GM12892 (cell line): Measurements from ENCODE around the gene SNX10.

Experiments used
- DNase-seq: peaks from one replicate; pipeline ENCODE4 v3.0.0; 2011; ENCODE audit not compliant: insufficient read length
- FAIRE-seq: peaks from 2 replicates; lab custom pipeline; 2011; peaks lifted over from hg19 to GRCh38; lab: Jason Lieb, UNC
- POLR2A ChIP-seq: IDR thresholded peaks from 2 replicates; pipeline ENCODE4 v1.6.1; 2011; ENCODE audit warnings: low read depth, low read length, control low read depth
- POLR2AphosphoS5 ChIP-seq: IDR thresholded peaks from 2 replicates; pipeline ENCODE4 v1.6.1; 2011; ENCODE audit warnings: low read depth, low read length, control low read depth
- TAF1 ChIP-seq: IDR thresholded peaks from 2 replicates; pipeline ENCODE4 v1.6.1; 2011; ENCODE audit warnings: low read depth, mild to moderate bottlenecking, control low read depth, low read length, borderline replicate concordance

The SNX10 gene

GRCh38 chr7:26343837-26344236 lies 52.2 kb downstream of the SNX10 start:
- TF ChIP-seq POLR2A (no peak), POLR2AphosphoS5 (no peak), TAF1 (no peak)
- FAIRE-seq, result no peak
- DNase-seq, result no peak

DNA sequence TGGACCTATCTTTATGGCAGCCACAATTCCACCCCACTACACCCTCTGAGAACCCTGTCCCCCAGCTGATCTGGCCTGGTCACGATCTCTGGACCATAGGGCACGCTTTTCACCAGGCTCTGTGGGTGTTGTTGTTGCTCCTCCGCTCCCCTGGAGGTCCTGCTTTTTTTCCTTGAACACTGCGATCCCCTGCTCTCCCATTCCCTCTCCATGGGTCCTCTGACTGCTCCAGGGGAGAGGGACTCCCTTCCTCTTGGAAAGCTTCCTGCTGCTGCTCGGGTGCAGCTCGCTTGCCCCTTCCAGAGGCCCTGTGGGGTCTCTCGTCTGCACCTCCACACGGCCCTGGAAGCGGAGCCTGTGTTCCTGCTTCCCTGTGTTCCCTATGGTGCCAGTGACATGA lies 53.5 kb downstream of the SNX10 start:
- FAIRE-seq, result no peak
- no peak for DNase-seq
- no peak for TF ChIP-seq TAF1
- no peak for TF ChIP-seq POLR2A
- TF ChIP-seq POLR2AphosphoS5, result no peak

DNA sequence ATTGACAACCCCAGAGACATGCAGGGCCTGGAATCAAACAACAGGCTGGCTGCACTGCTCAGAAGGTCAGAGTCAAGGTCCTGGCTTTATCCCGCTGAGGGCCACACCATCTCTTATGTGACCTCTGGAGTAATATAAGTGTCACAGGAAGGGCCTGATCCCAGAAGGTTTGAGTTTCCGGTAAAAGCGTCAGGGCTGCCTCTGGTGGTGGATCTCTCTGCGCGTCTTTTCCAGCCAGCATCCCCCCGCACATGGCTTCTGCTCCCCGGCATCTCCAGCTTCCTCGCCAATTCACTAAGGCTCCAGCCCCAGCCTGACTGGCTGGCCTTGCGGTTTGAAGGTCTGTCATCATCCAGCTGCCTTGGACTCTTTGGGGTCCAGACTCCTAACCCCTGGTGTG lies 54.2 kb downstream of the SNX10 start:
- FAIRE-seq (no peak), DNase-seq (no peak)
- TF ChIP-seq TAF1 (no peak), POLR2A (no peak), POLR2AphosphoS5 (no peak)

DNA sequence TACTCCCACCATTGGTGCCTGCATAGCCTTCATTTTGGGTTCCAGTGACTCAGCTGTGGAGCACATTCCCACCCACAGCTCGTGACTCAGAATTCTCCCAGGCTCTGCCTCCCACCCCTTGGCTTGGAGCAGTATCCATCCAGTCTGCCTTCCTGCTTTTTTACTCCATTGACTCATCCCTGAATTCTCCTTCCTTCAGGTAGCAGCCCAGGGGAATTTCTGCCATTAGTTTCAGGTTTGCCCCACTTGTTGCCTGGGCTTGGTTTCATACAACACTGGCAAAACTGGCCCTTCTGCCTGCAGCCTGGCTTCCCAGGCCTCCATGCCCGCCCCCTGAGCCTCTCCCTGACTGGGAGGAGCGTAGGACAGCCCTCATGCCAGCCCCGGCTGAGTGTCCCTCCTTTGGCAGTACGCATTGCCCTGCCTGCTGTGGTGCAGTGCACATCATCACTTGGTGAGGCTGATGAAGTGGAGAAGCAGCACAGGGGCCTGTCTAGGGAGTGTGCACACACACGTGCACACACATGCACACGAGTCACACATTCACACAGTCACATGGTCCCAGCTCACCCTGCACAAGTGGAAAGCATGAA lies 55.0 kb downstream of the SNX10 start:
- DNase-seq (no peak), FAIRE-seq (peak; percentile 51)
- TF ChIP-seq POLR2A, result no peak
- TF ChIP-seq TAF1, result no peak
- no peak for TF ChIP-seq POLR2AphosphoS5

GRCh38 chr7:26348234-26348851 lies 56.7 kb downstream of the SNX10 start:
- TF ChIP-seq TAF1, result no peak
- no peak for TF ChIP-seq POLR2AphosphoS5
- no peak for TF ChIP-seq POLR2A
- FAIRE-seq (no peak), DNase-seq (no peak)

GRCh38 chr7:26349005-26349915 lies 57.6 kb downstream of the SNX10 start:
- DNase-seq (no peak), FAIRE-seq (no peak)

GRCh38 chr7:26351171-26351570 lies 59.5 kb downstream of the SNX10 start:
- TF ChIP-seq TAF1, result no peak
- TF ChIP-seq POLR2AphosphoS5, result no peak
- no peak for TF ChIP-seq POLR2A
- DNase-seq (no peak), FAIRE-seq (no peak)

More at GRCh38 chr7:26349005-26349915, 57.6 kb downstream of the SNX10 start:
- TF ChIP-seq POLR2A (no peak), POLR2AphosphoS5 (no peak)

GRCh38 chr7:26356229-26356628 lies 64.6 kb downstream of the SNX10 start:
- no peak for DNase-seq
- FAIRE-seq, result no peak
- TF ChIP-seq POLR2AphosphoS5 (no peak), POLR2A (no peak), TAF1 (no peak)

DNA sequence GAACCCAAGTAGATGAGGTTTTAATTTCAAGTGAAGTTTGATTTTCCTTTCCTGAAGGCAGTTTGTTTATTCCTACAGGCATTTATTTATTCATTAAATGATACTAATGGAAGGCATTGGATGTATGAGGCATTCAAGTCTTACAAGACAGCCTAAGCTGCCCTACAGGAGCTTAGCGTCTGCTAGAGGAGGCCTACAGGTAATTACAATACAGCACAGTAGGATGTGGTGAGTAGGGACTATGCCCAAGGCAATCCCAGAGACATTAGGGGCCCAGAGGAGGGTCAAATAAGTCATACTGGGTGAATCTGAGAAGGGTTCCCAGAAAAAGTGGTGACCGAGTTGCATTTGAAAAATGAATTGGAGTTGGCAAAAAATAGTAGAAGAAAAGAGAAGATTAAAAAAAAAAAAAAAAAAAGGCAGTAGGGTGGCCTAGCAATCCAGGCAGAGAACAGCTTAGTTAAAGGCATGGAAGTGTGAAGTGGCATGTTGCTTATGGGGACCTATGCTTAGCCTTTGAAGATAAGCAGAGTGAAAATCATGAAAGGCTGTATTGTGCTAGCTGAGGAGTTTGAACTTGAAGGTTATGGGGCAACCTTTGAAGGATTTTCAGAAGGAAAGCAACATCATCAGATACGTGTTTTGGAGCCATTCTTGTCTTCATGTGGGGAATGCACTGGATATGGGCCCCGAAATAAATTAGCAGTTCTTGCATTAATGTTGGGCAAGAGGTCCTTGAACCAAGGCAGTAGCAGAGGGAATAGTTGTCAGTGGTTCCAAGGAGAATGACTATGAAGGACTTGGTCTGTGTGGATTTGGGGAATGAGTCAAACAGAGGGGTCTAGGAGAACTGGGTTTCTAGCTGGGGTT lies 65.5 kb downstream of the SNX10 start:
- no peak for FAIRE-seq
- no peak for TF ChIP-seq POLR2AphosphoS5
- no peak for DNase-seq

GRCh38 chr7:26357799-26358151 lies 66.1 kb downstream of the SNX10 start:
- no peak for DNase-seq
- TF ChIP-seq POLR2AphosphoS5 (no peak), POLR2A (no peak), TAF1 (no peak)
- no peak for FAIRE-seq

- DNase-seq (no peak), FAIRE-seq (no peak)
- TF ChIP-seq TAF1, result no peak
- no peak for TF ChIP-seq POLR2A
- TF ChIP-seq POLR2AphosphoS5, result no peak
Observed at GRCh38 chr7:26360650-26361049, 69.0 kb downstream of the SNX10 start.
